ENCODE measurements around the gene NFIB.

The NFIB gene

GRCh38 chr9:14173713-14174112 is 140.2 kb downstream of the NFIB start:
- Histone ChIP-seq H3K36me3 (ENCODE audit: insufficient read depth, insufficient read length, low read length) (no peaks in the 10 kb centered on the region), H3K27me3 (ENCODE audit: insufficient read depth, insufficient read length) (no peaks in the 10 kb centered on the region), H3K9me3 (ENCODE audit: insufficient read depth, low read length) (no peaks in the 10 kb centered on the region), H3K9ac (ENCODE audit: insufficient read length, low read depth) (no peak overlapping the region), H3K4me3 (ENCODE audit: insufficient read length, low read depth) (no peak overlapping the region), H3K4me1 (ENCODE audit: insufficient read depth, insufficient read length) (no peaks in the 10 kb centered on the region)
- TF ChIP-seq SUZ12 (IDR thresholded peaks at IDR 0.05; ENCODE audit: extremely low read depth, insufficient read depth, insufficient read length) = no peak
- no peak for TF ChIP-seq ZNF274 (IDR thresholded peaks at IDR 0.05; ENCODE audit: low read depth, low read length)
- no peak for TF ChIP-seq YY1 (IDR thresholded peaks at IDR 0.05; ENCODE audit: insufficient read depth, insufficient read length)
- DNase-seq (ENCODE audit: low read depth, low spot score) = no peak

GRCh38 chr9:14170973-14171596 is 142.9 kb downstream of the NFIB start:
- H3K9ac ChIP-seq (ENCODE audit: insufficient read length, low read depth) = no peak overlapping the region
- no peak for TF ChIP-seq SUZ12 (IDR thresholded peaks at IDR 0.05; ENCODE audit: extremely low read depth, insufficient read depth, insufficient read length)
- no peak for TF ChIP-seq YY1 (IDR thresholded peaks at IDR 0.05; ENCODE audit: insufficient read depth, insufficient read length)
- no peaks in the 10 kb centered on the region for H3K36me3 ChIP-seq (ENCODE audit: insufficient read depth, insufficient read length, low read length)
- H3K4me1 ChIP-seq (ENCODE audit: insufficient read depth, insufficient read length) = no peaks in the 10 kb centered on the region
- no peaks in the 10 kb centered on the region for H3K27me3 ChIP-seq (ENCODE audit: insufficient read depth, insufficient read length)
- DNase-seq (ENCODE audit: low read depth, low spot score) = no peak
- no peak overlapping the region for H3K4me3 ChIP-seq (ENCODE audit: insufficient read length, low read depth)
- H3K9me3 ChIP-seq (ENCODE audit: insufficient read depth, low read length) = no peaks in the 10 kb centered on the region

- Histone ChIP-seq H3K9ac (ENCODE audit: insufficient read length, low read depth) (no peak overlapping the region), H3K27me3 (ENCODE audit: insufficient read depth, insufficient read length) (no peaks in the 10 kb centered on the region), H3K9me3 (ENCODE audit: insufficient read depth, low read length) (no peaks in the 10 kb centered on the region), H3K4me3 (ENCODE audit: insufficient read length, low read depth) (no peak overlapping the region), H3K4me1 (ENCODE audit: insufficient read depth, insufficient read length) (no peaks in the 10 kb centered on the region), H3K36me3 (ENCODE audit: insufficient read depth, insufficient read length, low read length) (no peaks in the 10 kb centered on the region)
- TF ChIP-seq SUZ12 (IDR thresholded peaks at IDR 0.05; ENCODE audit: extremely low read depth, insufficient read depth, insufficient read length) = no peak
- TF ChIP-seq ZNF274 (IDR thresholded peaks at IDR 0.05; ENCODE audit: low read depth, low read length) = no peak
- TF ChIP-seq YY1 (IDR thresholded peaks at IDR 0.05; ENCODE audit: insufficient read depth, insufficient read length) = no peak
- DNase-seq (ENCODE audit: low read depth, low spot score) = no peak
Observed at GRCh38 chr9:14170392-14170931, 143.5 kb downstream of the NFIB start.

GRCh38 chr9:14168381-14168780 is 145.6 kb downstream of the NFIB start:
- H3K4me1 ChIP-seq (ENCODE audit: insufficient read depth, insufficient read length) = no peaks in the 10 kb centered on the region

GRCh38 chr9:14165376-14166035 is 148.4 kb downstream of the NFIB start:
- Histone ChIP-seq H3K9ac (ENCODE audit: insufficient read length, low read depth) (no peak overlapping the region), H3K36me3 (ENCODE audit: insufficient read depth, insufficient read length, low read length) (no peaks in the 10 kb centered on the region), H3K4me3 (ENCODE audit: insufficient read length, low read depth) (no peak overlapping the region), H3K27me3 (ENCODE audit: insufficient read depth, insufficient read length) (no peaks in the 10 kb centered on the region), H3K9me3 (ENCODE audit: insufficient read depth, low read length) (no peaks in the 10 kb centered on the region), H3K4me1 (ENCODE audit: insufficient read depth, insufficient read length) (no peaks in the 10 kb centered on the region)
- TF ChIP-seq YY1 (IDR thresholded peaks at IDR 0.05; ENCODE audit: insufficient read depth, insufficient read length) (no peak), ZNF274 (IDR thresholded peaks at IDR 0.05; ENCODE audit: low read depth, low read length) (no peak), SUZ12 (IDR thresholded peaks at IDR 0.05; ENCODE audit: extremely low read depth, insufficient read depth, insufficient read length) (no peak)
- no peak for DNase-seq (ENCODE audit: low read depth, low spot score)

More at GRCh38 chr9:14168381-14168780, 145.6 kb downstream of the NFIB start:
- no peaks in the 10 kb centered on the region for H3K36me3 ChIP-seq (ENCODE audit: insufficient read depth, insufficient read length, low read length)
- no peaks in the 10 kb centered on the region for H3K27me3 ChIP-seq (ENCODE audit: insufficient read depth, insufficient read length)
- H3K9me3 ChIP-seq (ENCODE audit: insufficient read depth, low read length) = no peaks in the 10 kb centered on the region
- no peak for DNase-seq (ENCODE audit: low read depth, low spot score)
- no peak overlapping the region for H3K4me3 ChIP-seq (ENCODE audit: insufficient read length, low read depth)
- H3K9ac ChIP-seq (ENCODE audit: insufficient read length, low read depth) = no peak overlapping the region
- TF ChIP-seq ZNF274 (IDR thresholded peaks at IDR 0.05; ENCODE audit: low read depth, low read length) (no peak), YY1 (IDR thresholded peaks at IDR 0.05; ENCODE audit: insufficient read depth, insufficient read length) (no peak), SUZ12 (IDR thresholded peaks at IDR 0.05; ENCODE audit: extremely low read depth, insufficient read depth, insufficient read length) (no peak)

- TF ChIP-seq YY1 (IDR thresholded peaks at IDR 0.05; ENCODE audit: insufficient read depth, insufficient read length) (no peak), ZNF274 (IDR thresholded peaks at IDR 0.05; ENCODE audit: low read depth, low read length) (no peak), SUZ12 (IDR thresholded peaks at IDR 0.05; ENCODE audit: extremely low read depth, insufficient read depth, insufficient read length) (no peak)
- no peak overlapping the region for H3K9ac ChIP-seq (ENCODE audit: insufficient read length, low read depth)
- no peaks in the 10 kb centered on the region for H3K9me3 ChIP-seq (ENCODE audit: insufficient read depth, low read length)
- H3K4me1 ChIP-seq (ENCODE audit: insufficient read depth, insufficient read length) = no peaks in the 10 kb centered on the region
- no peaks in the 10 kb centered on the region for H3K27me3 ChIP-seq (ENCODE audit: insufficient read depth, insufficient read length)
- H3K4me3 ChIP-seq (ENCODE audit: insufficient read length, low read depth) = no peak overlapping the region
- no peaks in the 10 kb centered on the region for H3K36me3 ChIP-seq (ENCODE audit: insufficient read depth, insufficient read length, low read length)
- DNase-seq (ENCODE audit: low read depth, low spot score) = no peak
Observed at GRCh38 chr9:14164908-14165307, 149.0 kb downstream of the NFIB start.

- no peaks in the 10 kb centered on the region for H3K9me3 ChIP-seq (ENCODE audit: insufficient read depth, low read length)
- TF ChIP-seq SUZ12 (IDR thresholded peaks at IDR 0.05; ENCODE audit: extremely low read depth, insufficient read depth, insufficient read length) = no peak
- TF ChIP-seq ZNF274 (IDR thresholded peaks at IDR 0.05; ENCODE audit: low read depth, low read length) = no peak
- H3K36me3 ChIP-seq (ENCODE audit: insufficient read depth, insufficient read length, low read length) = no peaks in the 10 kb centered on the region
- no peak overlapping the region for H3K9ac ChIP-seq (ENCODE audit: insufficient read length, low read depth)
- H3K4me1 ChIP-seq (ENCODE audit: insufficient read depth, insufficient read length) = no peaks in the 10 kb centered on the region
- no peak for DNase-seq (ENCODE audit: low read depth, low spot score)
- H3K27me3 ChIP-seq (ENCODE audit: insufficient read depth, insufficient read length) = no peaks in the 10 kb centered on the region
- no peak overlapping the region for H3K4me3 ChIP-seq (ENCODE audit: insufficient read length, low read depth)
Observed at GRCh38 chr9:14159440-14160216, 154.3 kb downstream of the NFIB start.

Measured in NT2/D1 (cell line).